ENCODE measurements around the gene RNF113A. TPM values are rescaled to one million over a fixed set of nuclear protein-coding genes. Genes with fewer than 3 reads are reported as not detected.
"Not testable (repeated sequence)": the region's sequence is repeated elsewhere in the genome, so short reads cannot be mapped to it uniquely, and the experiment has no call there.

Gene RNF113A
- total and polyA plus RNA-seq, 4 donors, result 6.6 to 10.1 (median 8.5) TPM

- H3K9me3 ChIP-seq (ENCODE audit: control insufficient read depth in 4 of 4, low read length in 3 of 4); H3K4me3 ChIP-seq (ENCODE audit: low read depth in 1 of 3, low read length in 3 of 3); DNase-seq (ENCODE audit: low spot score); H3K27ac ChIP-seq (ENCODE audit: low read depth in 1 of 2, low read length in 2 of 2); H3K36me3 ChIP-seq (ENCODE audit: control insufficient read depth in 4 of 4, insufficient read depth in 3 of 4, low read depth in 1 of 4, low read length in 3 of 4); H3K9ac ChIP-seq (ENCODE audit: low read depth in 1 of 2, low read length in 2 of 2); H3K27me3 ChIP-seq (ENCODE audit: control insufficient read depth in 4 of 4, insufficient read depth in 4 of 4, low read length in 3 of 4); H3K4me1 ChIP-seq (ENCODE audit: control insufficient read depth in 4 of 4, insufficient read depth in 4 of 4, low read length in 3 of 4): not testable (repeated sequence)
- 75% methylated on average over 2 of the region's 5 CpGs for WGBS
- TF ChIP-seq RXRA (IDR thresholded peaks at IDR 0.05), result peak in 1 of 2 donors; percentile 16
Measured at GRCh38 chrX:119824221-119824620, 47.3 kb downstream of the RNF113A start.

GRCh38 chrX:119821703-119822102 is 49.8 kb downstream of the RNF113A start:
- peak overlapping the region; percentile 7 to 28 for H3K27ac ChIP-seq (ENCODE audit: low read depth in 1 of 2, low read length in 2 of 2)
- 65% methylated on average over 3 of the region's 3 CpGs for WGBS
- not testable (repeated sequence) for DNase-seq (ENCODE audit: low spot score)

More at GRCh38 chrX:119821703-119822102, 49.8 kb downstream of the RNF113A start:
- H3K27me3 ChIP-seq (ENCODE audit: control insufficient read depth in 4 of 4, insufficient read depth in 4 of 4, low read length in 3 of 4); H3K9ac ChIP-seq (ENCODE audit: low read depth in 1 of 2, low read length in 2 of 2); H3K9me3 ChIP-seq (ENCODE audit: control insufficient read depth in 4 of 4, low read length in 3 of 4); H3K4me3 ChIP-seq (ENCODE audit: low read depth in 1 of 3, low read length in 3 of 3); H3K36me3 ChIP-seq (ENCODE audit: control insufficient read depth in 4 of 4, insufficient read depth in 3 of 4, low read depth in 1 of 4, low read length in 3 of 4): not testable (repeated sequence)
- peaks cover 0 to 10% (median 0%) of the 10 kb centered on the region in 4 donors for H3K4me1 ChIP-seq (ENCODE audit: control insufficient read depth in 4 of 4, insufficient read depth in 4 of 4, low read length in 3 of 4)
- TF ChIP-seq HNF4A (conservative IDR thresholded peaks at IDR 0.05) (peak in 1 of 2 donors; percentile 22), FOXA2 (IDR thresholded peaks at IDR 0.05) (peak; percentile 10), YY1 (IDR thresholded peaks at IDR 0.05) (peak; percentile 21), SP1 (IDR thresholded peaks at IDR 0.05) (peak; percentile 12)

Other genes with a start within 250 kb of the RNF113A start
- gene SEPTIN6, start 178.6 kb downstream of the RNF113A start, total RNA-seq, result 10 to 100 TPM in 1 of 2 donors, 1 to 10 TPM in 1; 9.9 to 11.5 TPM
- 10 to 100 TPM in 1 of 2 donors, 1 to 10 TPM in 1; 9.4 to 11.4 TPM for gene SEPTIN6, start 178.6 kb downstream of the RNF113A start, polyA plus RNA-seq
- gene SOWAHD, start 113.1 kb downstream of the RNF113A start, total RNA-seq, result 1 to 10 TPM in 1 of 2 donors, under 1 TPM in 1; 0.42 to 2.5 TPM
- under 1 TPM; 0.10 to 0.48 TPM for gene SOWAHD, start 113.1 kb downstream of the RNF113A start, polyA plus RNA-seq
- 100 to 1,000 TPM; 623 TPM for gene RPL39, start 80.1 kb downstream of the RNF113A start, total RNA-seq
- gene RPL39, start 80.1 kb downstream of the RNF113A start, polyA plus RNA-seq, result 1,000 to 10,000 TPM in 1 of 2 donors, 100 to 1,000 TPM in 1; 657 to 2,860 TPM
- gene UPF3B, start 18.8 kb downstream of the RNF113A start, total RNA-seq, result 1 to 10 TPM; 3.3 TPM
- gene UPF3B, start 18.8 kb downstream of the RNF113A start, polyA plus RNA-seq, result 1 to 10 TPM; 4.5 to 4.6 TPM
- gene NDUFA1, start 99 bp upstream of the RNF113A start, total RNA-seq, result 10 to 100 TPM; 27.4 to 53.2 TPM
- 100 to 1,000 TPM in 1 of 2 donors, 10 to 100 TPM in 1; 73.4 to 260 TPM for gene NDUFA1, start 99 bp upstream of the RNF113A start, polyA plus RNA-seq
- gene AKAP14, start 24.2 kb upstream of the RNF113A start, total RNA-seq, result not detected
- gene AKAP14, start 24.2 kb upstream of the RNF113A start, polyA plus RNA-seq, result not detected
- gene NKAP, start 72.0 kb upstream of the RNF113A start, total RNA-seq, result 1 to 10 TPM; 2.9 to 3.3 TPM
- gene NKAP, start 72.0 kb upstream of the RNF113A start, polyA plus RNA-seq, result 1 to 10 TPM; 2.4 TPM
- gene RHOXF2B, start 206.0 kb upstream of the RNF113A start, total RNA-seq, result not detected
- gene RHOXF2B, start 206.0 kb upstream of the RNF113A start, polyA plus RNA-seq, result under 1 TPM in 1 of 2 donors, not detected in 1; 0.13 TPM
- not detected for gene RHOXF1, start 244.2 kb upstream of the RNF113A start, total RNA-seq
- not detected for gene RHOXF1, start 244.2 kb upstream of the RNF113A start, polyA plus RNA-seq

Measured in liver (tissue), 9 donors.